NB4 (cell line): ENCODE measurements around the gene PLCE1.

Source experiments
- POLR2A ChIP-seq: IDR thresholded peaks from 2 replicates; pipeline ENCODE4 v1.6.1; 2011; ENCODE audit warnings: mild to moderate bottlenecking; ENCODE audit not compliant: insufficient read length; ENCODE audit errors: extremely low read depth
- TF ChIP-seq, protein P1 (sequence below): IDR thresholded peaks from one replicate; pipeline ENCODE4 v1.5.1; 2012; ENCODE audit warnings: low read depth, low read length
- TF ChIP-seq, protein P2 (sequence below): IDR thresholded peaks from 2 replicates; pipeline ENCODE4 v1.6.1; 2011; ENCODE audit warnings: low read depth, low read length

DNA sequence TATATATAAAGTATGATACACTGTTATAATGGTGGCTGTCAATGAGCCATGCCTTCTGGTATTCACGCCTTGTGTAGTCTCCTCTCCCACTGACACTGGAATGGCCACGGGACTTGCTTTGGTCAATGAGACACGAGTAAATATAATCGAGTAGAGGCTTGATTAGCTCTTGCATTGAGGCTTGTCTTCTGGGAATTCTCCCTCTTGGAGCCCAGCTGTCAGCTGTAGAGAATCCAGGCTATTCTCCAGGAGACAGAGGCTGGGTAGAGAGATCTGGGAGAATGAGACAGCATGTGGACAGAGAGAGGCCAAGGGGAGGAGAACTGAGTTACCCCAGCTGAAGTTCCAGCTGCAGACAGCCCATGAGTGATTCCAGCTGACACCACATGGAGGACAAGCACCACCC is 25.2 kb upstream of the PLCE1 start:
- TF ChIP-seq, protein P1, sequence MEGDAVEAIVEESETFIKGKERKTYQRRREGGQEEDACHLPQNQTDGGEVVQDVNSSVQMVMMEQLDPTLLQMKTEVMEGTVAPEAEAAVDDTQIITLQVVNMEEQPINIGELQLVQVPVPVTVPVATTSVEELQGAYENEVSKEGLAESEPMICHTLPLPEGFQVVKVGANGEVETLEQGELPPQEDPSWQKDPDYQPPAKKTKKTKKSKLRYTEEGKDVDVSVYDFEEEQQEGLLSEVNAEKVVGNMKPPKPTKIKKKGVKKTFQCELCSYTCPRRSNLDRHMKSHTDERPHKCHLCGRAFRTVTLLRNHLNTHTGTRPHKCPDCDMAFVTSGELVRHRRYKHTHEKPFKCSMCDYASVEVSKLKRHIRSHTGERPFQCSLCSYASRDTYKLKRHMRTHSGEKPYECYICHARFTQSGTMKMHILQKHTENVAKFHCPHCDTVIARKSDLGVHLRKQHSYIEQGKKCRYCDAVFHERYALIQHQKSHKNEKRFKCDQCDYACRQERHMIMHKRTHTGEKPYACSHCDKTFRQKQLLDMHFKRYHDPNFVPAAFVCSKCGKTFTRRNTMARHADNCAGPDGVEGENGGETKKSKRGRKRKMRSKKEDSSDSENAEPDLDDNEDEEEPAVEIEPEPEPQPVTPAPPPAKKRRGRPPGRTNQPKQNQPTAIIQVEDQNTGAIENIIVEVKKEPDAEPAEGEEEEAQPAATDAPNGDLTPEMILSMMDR: no peak
- no peak for TF ChIP-seq POLR2A
- TF ChIP-seq, protein P2, sequence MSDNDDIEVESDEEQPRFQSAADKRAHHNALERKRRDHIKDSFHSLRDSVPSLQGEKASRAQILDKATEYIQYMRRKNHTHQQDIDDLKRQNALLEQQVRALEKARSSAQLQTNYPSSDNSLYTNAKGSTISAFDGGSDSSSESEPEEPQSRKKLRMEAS: no peak
